K562 (cell line): ENCODE measurements around the gene MFAP1. TPM values are rescaled to one million over a fixed set of nuclear protein-coding genes. Genes with fewer than 3 reads are reported as not detected.

ENCODE experiments used
- CEBPG ChIP-seq, 3 experiments: fragments of 200-800 bp in 1 of 3; sonication (Bioruptor generic) in 1 of 3; sonication (generic) in 1 of 3; formaldehyde crosslinking in 1 of 3; IDR thresholded peaks in 2 of 3; conservative IDR thresholded peaks in 1 of 3; 2 replicates each; pipeline versions ENCODE4 v1.6.1 to v1.8.0; 2016 to 2022; ENCODE audit warnings: missing compliant biosample characterization in 2 of 3, missing genetic modification characterization in 2 of 3, mild to moderate bottlenecking in 1 of 3, missing genetic modification reagents in 1 of 3
- EP400 ChIP-seq: fragments of 450-650 bp; IDR thresholded peaks from 2 replicates; pipeline ENCODE4 v1.6.1; 2017; ENCODE audit warnings: antibody characterized with exemption, mild to moderate bottlenecking, moderate library complexity
- FOXK2 ChIP-seq, 2 experiments: fragments of 450-650 bp; IDR thresholded peaks in 1 of 2; conservative IDR thresholded peaks in 1 of 2; 2 replicates each; pipeline ENCODE4 v1.6.1; 2016; ENCODE audit warnings: low read depth in 2 of 2, mild to moderate bottlenecking in 1 of 2
- GABPB1 ChIP-seq: sonication (generic); formaldehyde crosslinking; IDR thresholded peaks from 2 replicates; pipeline ENCODE4 v1.8.0; 2022; ENCODE audit warnings: mild to moderate bottlenecking, missing genetic modification reagents
- ILF3 ChIP-seq: fragments of 450-650 bp; IDR thresholded peaks from 2 replicates; pipeline ENCODE4 v1.6.1; 2018; ENCODE audit warnings: antibody characterized with exemption, mild to moderate bottlenecking, moderate library complexity, borderline replicate concordance
- MBD2 ChIP-seq: sonication (generic); IDR thresholded peaks from 2 replicates; pipeline ENCODE4 v1.6.1; 2016; ENCODE audit warnings: low read depth, borderline replicate concordance
- MYNN ChIP-seq, 2 experiments: sonication (generic); formaldehyde crosslinking in 1 of 2; IDR thresholded peaks; 2 replicates each; pipeline versions ENCODE4 v1.5.0 to v1.6.1; 2016 to 2020; ENCODE audit warnings: antibody characterized with exemption in 1 of 2, missing genetic modification reagents in 1 of 2
- POLR2H ChIP-seq: IDR thresholded peaks from 2 replicates; pipeline ENCODE4 v1.6.1; 2016; ENCODE audit warnings: missing genetic modification characterization, low read depth, mild to moderate bottlenecking, control low read depth, missing compliant biosample characterization, moderate library complexity
- SUPT5H ChIP-seq: fragments of 450-650 bp; IDR thresholded peaks from 2 replicates; pipeline ENCODE4 v1.6.1; 2016
- TBL1XR1 ChIP-seq, 2 experiments: IDR thresholded peaks; 2 replicates each; pipeline ENCODE4 v1.6.1; 2012; ENCODE audit warnings: improper control_type of control experiment in 2 of 2, low read length in 2 of 2, mild to moderate bottlenecking in 1 of 2
- TRIM24 ChIP-seq, 2 experiments: fragments of 450-650 bp; IDR thresholded peaks; 2 replicates each; pipeline ENCODE4 v1.6.1; 2016
- ZNF384 ChIP-seq: IDR thresholded peaks from 2 replicates; pipeline ENCODE4 v1.6.1; 2012; ENCODE audit warnings: low read depth, low read length, improper control_type of control experiment
- ZNF766 ChIP-seq: fragments of 200-800 bp; sonication (Bioruptor generic); conservative IDR thresholded peaks from 2 replicates; pipeline ENCODE4 v1.6.1; 2016; ENCODE audit warnings: missing genetic modification characterization, missing compliant biosample characterization
- ZNF830 ChIP-seq: fragments of 250-450 bp; sonication (Bioruptor Pico); IDR thresholded peaks from 2 replicates; pipeline ENCODE4 v1.5.0; 2021; ENCODE audit warnings: mild to moderate bottlenecking
- polyA plus RNA-seq, 8 experiments: library from polyadenylated mRNA; depleted of rRNA in 4 of 8; stranded (reverse) in 5 of 8; unstranded in 3 of 8; fragments of >200 nt; fragmentation: Nextera tagmentation in 2 of 8; fragmentation: Illumina TruSeq in 1 of 8; extraction: Ambion mirVana in 2 of 8; extraction: Trizol in 1 of 8; gene quantifications; 2 replicates each; pipeline versions ENCODE4 v1.2.1 to v1.2.3, GENCODE V29; 2011 to 2014; ENCODE audit warnings: inconsistent platforms in 1 of 8, missing spikeins in 1 of 8
- total RNA-seq, 7 experiments: library from RNA; depleted of rRNA in 6 of 7; stranded (reverse); fragments of >200 nt in 6 of 7; fragmentation: Illumina TruSeq in 2 of 7; extraction: Trizol in 2 of 7; gene quantifications; 2 replicates each; pipeline versions ENCODE4 v1.2.1 to v1.2.3, GENCODE V29; 2011 to 2021; ENCODE audit warnings: low replicate concordance in 1 of 7
- TF ChIP-seq, protein P1 (sequence below): fragments of 450-650 bp; IDR thresholded peaks from 2 replicates; pipeline ENCODE4 v1.6.1; 2017; ENCODE audit warnings: antibody characterized with exemption, mild to moderate bottlenecking
- TF ChIP-seq, protein P2 (sequence below), 2 experiments: fragments of 450-650 bp; IDR thresholded peaks; 2 replicates each; pipeline ENCODE4 v1.6.1; 2016
- TF ChIP-seq, protein P3 (sequence below): fragments of 250-450 bp; sonication (Bioruptor Pico); IDR thresholded peaks from 2 replicates; pipeline ENCODE4 v1.4.0; 2020; ENCODE audit warnings: borderline replicate concordance
- TF ChIP-seq, protein P4 (sequence below): sonication (generic); formaldehyde crosslinking; IDR thresholded peaks from 2 replicates; pipeline ENCODE4 v1.5.0; 2020; ENCODE audit warnings: missing genetic modification reagents

The MFAP1 gene
- total and polyA plus RNA-seq, 9 of the 15 experiments (the other 6 are each of a cell fraction or from before 2014, with no cell fraction given), result 34.9 to 64.1 (median 48.2) TPM

DNA sequence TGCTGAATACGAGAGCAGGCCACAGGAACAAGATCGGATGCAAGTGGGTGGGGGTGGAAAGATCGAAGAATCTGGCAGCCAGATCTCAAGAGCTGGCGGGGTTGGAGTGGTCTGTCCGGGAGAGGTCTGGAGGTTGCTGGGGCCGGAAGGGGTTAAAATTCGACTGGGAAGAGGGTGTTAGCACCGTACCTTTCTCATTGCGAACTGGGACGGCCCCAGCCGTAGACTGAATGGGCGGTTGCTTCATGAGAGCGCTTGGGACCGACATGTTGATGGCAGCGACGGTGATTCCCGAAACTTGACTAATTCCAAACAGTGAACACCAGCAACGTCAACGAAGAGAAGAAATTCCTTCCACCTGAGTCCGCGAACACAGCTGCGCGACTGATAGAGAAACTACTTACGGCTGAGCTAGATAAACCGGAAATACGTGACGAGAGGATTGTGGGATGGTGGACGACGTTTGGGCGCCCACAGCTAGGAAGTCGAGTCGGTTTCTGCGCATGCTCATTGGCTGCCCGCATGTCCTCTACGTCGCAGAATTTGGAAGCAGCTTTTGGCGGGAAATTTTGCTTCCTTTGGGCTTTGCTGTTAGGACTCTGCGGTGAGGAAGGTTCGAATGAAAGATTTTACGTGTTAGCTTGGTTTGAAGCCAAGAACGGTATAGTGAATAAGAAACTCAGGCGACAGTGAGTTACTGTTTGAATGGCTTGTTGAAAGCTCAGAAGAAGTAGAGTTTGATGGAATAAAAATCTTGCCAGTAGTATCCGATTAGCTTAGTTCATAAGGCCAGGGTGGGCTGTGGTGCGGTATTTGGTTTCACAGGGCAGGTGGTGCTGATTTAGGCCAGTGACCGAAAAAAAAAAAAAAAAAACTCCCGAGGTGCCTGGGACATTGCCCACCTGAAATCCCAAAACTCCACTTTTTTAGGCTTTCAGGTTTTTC is at the start of gene MFAP1 (continued):
- TF ChIP-seq FOXK2 (conservative IDR thresholded peaks at IDR 0.05 in 1 of 2, IDR thresholded peaks at IDR 0.05 in 1 of 2; ENCODE audit: low read depth in 2 of 2) (peak; percentile 77 to 89; a peak in 3 of 4 replicates), EP400 (peak; percentile 88), ILF3 (no peak; the same call in 1 of the 2 replicates), POLR2H (tag) (peak; percentile 94), TRIM24 (IDR thresholded peaks at IDR 0.05) (peak in 1 of 2 experiments; percentile 30; a peak in 1 of 4 replicates), MYNN (IDR thresholded peaks at IDR 0.05) (0 out of 2 replicates have a peak, but pooled peaks have one; percentile 32), MYNN (CRISPR knock-in tag; IDR thresholded peaks at IDR 0.05) (no peak), TBL1XR1 (IDR thresholded peaks at IDR 0.05; ENCODE audit: low read length in 2 of 2) (peak; percentile 41 to 50; a peak in 2 of 4 replicates), GABPB1 (CRISPR knock-in tag) (peak; percentile 93), SUPT5H (peak; percentile 96), ZNF384 (peak; percentile 63; the same call in 1 of the 2 replicates), ZNF830 (CRISPR knock-in tag) (no peak), MBD2 (peak; percentile 73), CEBPG (CRISPR knock-in tag; IDR thresholded peaks at IDR 0.05) (no peak), CEBPG (tag; conservative IDR thresholded peaks at IDR 0.05 in 1 of 2, IDR thresholded peaks at IDR 0.05 in 1 of 2) (peak in 1 of 2 experiments; percentile 32; a peak in 2 of 4 replicates), ZNF766 (CRISPR knock-in tag) (no peak)
- TF ChIP-seq, protein P1, sequence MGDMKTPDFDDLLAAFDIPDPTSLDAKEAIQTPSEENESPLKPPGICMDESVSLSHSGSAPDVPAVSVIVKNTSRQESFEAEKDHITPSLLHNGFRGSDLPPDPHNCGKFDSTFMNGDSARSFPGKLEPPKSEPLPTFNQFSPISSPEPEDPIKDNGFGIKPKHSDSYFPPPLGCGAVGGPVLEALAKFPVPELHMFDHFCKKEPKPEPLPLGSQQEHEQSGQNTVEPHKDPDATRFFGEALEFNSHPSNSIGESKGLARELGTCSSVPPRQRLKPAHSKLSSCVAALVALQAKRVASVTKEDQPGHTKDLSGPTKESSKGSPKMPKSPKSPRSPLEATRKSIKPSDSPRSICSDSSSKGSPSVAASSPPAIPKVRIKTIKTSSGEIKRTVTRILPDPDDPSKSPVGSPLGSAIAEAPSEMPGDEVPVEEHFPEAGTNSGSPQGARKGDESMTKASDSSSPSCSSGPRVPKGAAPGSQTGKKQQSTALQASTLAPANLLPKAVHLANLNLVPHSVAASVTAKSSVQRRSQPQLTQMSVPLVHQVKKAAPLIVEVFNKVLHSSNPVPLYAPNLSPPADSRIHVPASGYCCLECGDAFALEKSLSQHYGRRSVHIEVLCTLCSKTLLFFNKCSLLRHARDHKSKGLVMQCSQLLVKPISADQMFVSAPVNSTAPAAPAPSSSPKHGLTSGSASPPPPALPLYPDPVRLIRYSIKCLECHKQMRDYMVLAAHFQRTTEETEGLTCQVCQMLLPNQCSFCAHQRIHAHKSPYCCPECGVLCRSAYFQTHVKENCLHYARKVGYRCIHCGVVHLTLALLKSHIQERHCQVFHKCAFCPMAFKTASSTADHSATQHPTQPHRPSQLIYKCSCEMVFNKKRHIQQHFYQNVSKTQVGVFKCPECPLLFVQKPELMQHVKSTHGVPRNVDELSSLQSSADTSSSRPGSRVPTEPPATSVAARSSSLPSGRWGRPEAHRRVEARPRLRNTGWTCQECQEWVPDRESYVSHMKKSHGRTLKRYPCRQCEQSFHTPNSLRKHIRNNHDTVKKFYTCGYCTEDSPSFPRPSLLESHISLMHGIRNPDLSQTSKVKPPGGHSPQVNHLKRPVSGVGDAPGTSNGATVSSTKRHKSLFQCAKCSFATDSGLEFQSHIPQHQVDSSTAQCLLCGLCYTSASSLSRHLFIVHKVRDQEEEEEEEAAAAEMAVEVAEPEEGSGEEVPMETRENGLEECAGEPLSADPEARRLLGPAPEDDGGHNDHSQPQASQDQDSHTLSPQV, result peak; percentile 96
- TF ChIP-seq, protein P2, sequence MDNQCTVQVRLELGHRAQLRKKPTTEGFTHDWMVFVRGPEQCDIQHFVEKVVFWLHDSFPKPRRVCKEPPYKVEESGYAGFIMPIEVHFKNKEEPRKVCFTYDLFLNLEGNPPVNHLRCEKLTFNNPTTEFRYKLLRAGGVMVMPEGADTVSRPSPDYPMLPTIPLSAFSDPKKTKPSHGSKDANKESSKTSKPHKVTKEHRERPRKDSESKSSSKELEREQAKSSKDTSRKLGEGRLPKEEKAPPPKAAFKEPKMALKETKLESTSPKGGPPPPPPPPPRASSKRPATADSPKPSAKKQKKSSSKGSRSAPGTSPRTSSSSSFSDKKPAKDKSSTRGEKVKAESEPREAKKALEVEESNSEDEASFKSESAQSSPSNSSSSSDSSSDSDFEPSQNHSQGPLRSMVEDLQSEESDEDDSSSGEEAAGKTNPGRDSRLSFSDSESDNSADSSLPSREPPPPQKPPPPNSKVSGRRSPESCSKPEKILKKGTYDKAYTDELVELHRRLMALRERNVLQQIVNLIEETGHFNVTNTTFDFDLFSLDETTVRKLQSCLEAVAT (IDR thresholded peaks at IDR 0.05), result peak in 1 of 2 experiments; percentile 65; a peak in 1 of 4 replicates
- TF ChIP-seq, protein P3, sequence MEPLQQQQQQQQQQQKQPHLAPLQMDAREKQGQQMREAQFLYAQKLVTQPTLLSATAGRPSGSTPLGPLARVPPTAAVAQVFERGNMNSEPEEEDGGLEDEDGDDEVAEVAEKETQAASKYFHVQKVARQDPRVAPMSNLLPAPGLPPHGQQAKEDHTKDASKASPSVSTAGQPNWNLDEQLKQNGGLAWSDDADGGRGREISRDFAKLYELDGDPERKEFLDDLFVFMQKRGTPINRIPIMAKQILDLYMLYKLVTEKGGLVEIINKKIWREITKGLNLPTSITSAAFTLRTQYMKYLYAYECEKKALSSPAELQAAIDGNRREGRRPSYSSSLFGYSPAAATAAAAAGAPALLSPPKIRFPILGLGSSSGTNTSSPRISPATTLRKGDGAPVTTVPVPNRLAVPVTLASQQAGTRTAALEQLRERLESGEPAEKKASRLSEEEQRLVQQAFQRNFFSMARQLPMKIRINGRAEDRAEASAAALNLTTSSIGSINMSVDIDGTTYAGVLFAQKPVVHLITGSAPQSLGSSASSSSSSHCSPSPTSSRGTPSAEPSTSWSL, result no peak
- TF ChIP-seq, protein P4, sequence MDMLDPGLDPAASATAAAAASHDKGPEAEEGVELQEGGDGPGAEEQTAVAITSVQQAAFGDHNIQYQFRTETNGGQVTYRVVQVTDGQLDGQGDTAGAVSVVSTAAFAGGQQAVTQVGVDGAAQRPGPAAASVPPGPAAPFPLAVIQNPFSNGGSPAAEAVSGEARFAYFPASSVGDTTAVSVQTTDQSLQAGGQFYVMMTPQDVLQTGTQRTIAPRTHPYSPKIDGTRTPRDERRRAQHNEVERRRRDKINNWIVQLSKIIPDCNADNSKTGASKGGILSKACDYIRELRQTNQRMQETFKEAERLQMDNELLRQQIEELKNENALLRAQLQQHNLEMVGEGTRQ (CRISPR knock-in tag), result no peak
